A549 (cell line): ENCODE data around the gene S1PR1. TPM values are rescaled to one million over a fixed set of nuclear protein-coding genes. Genes with fewer than 3 reads are reported as not detected.

Experiments
- ATAC-seq, 2 experiments: fragments of 200-7000 bp in 1 of 2; fragments of >200 bp in 1 of 2; cut with Nextera tagmentation in 1 of 2; cut with Tn5 transposase in 1 of 2; 3 replicates each; pipeline versions ENCODE4 v1.8.0 to v1.9.1; 2018 to 2020; ENCODE audit warnings: mild to moderate bottlenecking in 1 of 2, moderate library complexity in 1 of 2
- CTCF ChIA-PET: fragments of 300-600 bp; sonication (Branson Sonifier 250); formaldehyde crosslinking; extraction: SDS; loops from one replicate; lab custom pipeline; 2021; ENCODE audit warnings: antibody characterized with exemption, inconsistent platforms; lab: Yijun Ruan, JAX
- POLR2A ChIA-PET: fragments of 350-600 bp; formaldehyde crosslinking; extraction: SDS; loops from one replicate; lab custom pipeline; 2021; ENCODE audit warnings: antibody characterized with exemption, inconsistent platforms; lab: Yijun Ruan, JAX
- DNase-seq, 2 experiments: peaks; one replicate each; pipeline versions ENCODE4 v3.0.0 to v3.0.0-alpha.2; 2011 to 2016; ENCODE audit warnings: low read depth in 1 of 2, low spot score in 1 of 2
- FAIRE-seq: peaks from 2 replicates; lab custom pipeline; 2011; peaks lifted over from hg19 to GRCh38; lab: Jason Lieb, UNC
- H3K27ac ChIP-seq, 2 experiments: fragments of >200 bp; sonication (Bioruptor Twin); formaldehyde crosslinking; 3 replicates each; pipeline ENCODE4 v1.5.1; 2016 to 2017
- H3K4me1 ChIP-seq: fragments of >200 bp; sonication (Bioruptor Twin); formaldehyde crosslinking; 3 replicates; pipeline ENCODE4 v1.6.1; 2016
- H3K4me2 ChIP-seq: fragments of >200 bp; sonication (Bioruptor Twin); formaldehyde crosslinking; 3 replicates; pipeline ENCODE4 v1.6.1; 2016
- H3K4me3 ChIP-seq: fragments of >200 bp; sonication (Bioruptor Twin); formaldehyde crosslinking; 3 replicates; pipeline ENCODE4 v1.5.1; 2016
- H3K9me3 ChIP-seq: fragments of >200 bp; sonication (Bioruptor Twin); formaldehyde crosslinking; 3 replicates; pipeline ENCODE4 v1.6.1; 2016
- BHLHE40 ChIP-seq: IDR thresholded peaks from 2 replicates; pipeline ENCODE4 v1.6.1; 2012; ENCODE audit warnings: low read depth, low read length, inconsistent platforms
- CHD2 ChIP-seq: fragments of 150-350 bp; IDR thresholded peaks from 2 replicates; pipeline ENCODE4 v1.6.1; 2014; ENCODE audit warnings: low read length; ENCODE audit not compliant: partially characterized antibody
- EP300 ChIP-seq, 2 experiments: fragments of >200 bp; sonication (Bioruptor Twin); formaldehyde crosslinking; IDR thresholded peaks; 2 replicates in 1 of 2; 3 replicates in 1 of 2; pipeline ENCODE4 v1.6.1; 2016 to 2017
- FOSL2 ChIP-seq, 2 experiments: fragments of 450-650 bp in 1 of 2; fragments of >200 bp in 1 of 2; sonication (Bioruptor Twin) in 1 of 2; formaldehyde crosslinking; IDR thresholded peaks; 2 replicates each; pipeline versions ENCODE4 v1.5.0 to v1.6.1; 2016 to 2020; ENCODE audit warnings: mild to moderate bottlenecking in 1 of 2, moderate library complexity in 1 of 2
- FOXS1 ChIP-seq: fragments of 250-450 bp; sonication (Bioruptor Pico); IDR thresholded peaks from 2 replicates; pipeline ENCODE4 v1.5.0; 2020; ENCODE audit warnings: mild to moderate bottlenecking, moderate library complexity
- HDAC2 ChIP-seq: fragments of 200-600 bp; sonication (generic); IDR thresholded peaks from 2 replicates; pipeline ENCODE4 v1.6.1; 2016
- HEYL ChIP-seq: fragments of 250-450 bp; sonication (Bioruptor Pico); IDR thresholded peaks from 2 replicates; pipeline ENCODE4 v1.8.0; 2021; ENCODE audit warnings: mild to moderate bottlenecking, moderate library complexity
- HOXA7 ChIP-seq: fragments of 250-450 bp; sonication (Bioruptor Pico); IDR thresholded peaks from 2 replicates; pipeline ENCODE4 v1.5.0; 2020; ENCODE audit warnings: mild to moderate bottlenecking, moderate library complexity
- HOXB5 ChIP-seq: fragments of 250-450 bp; sonication (Bioruptor Pico); IDR thresholded peaks from 2 replicates; pipeline ENCODE4 v1.5.0; 2020; ENCODE audit warnings: mild to moderate bottlenecking, moderate library complexity
- JUNB ChIP-seq: fragments of >200 bp; sonication (Bioruptor Twin); formaldehyde crosslinking; IDR thresholded peaks from 2 replicates; pipeline ENCODE4 v1.6.1; 2016
- KDM1A ChIP-seq: fragments of 200-600 bp; sonication (generic); IDR thresholded peaks from 2 replicates; pipeline ENCODE4 v1.6.1; 2016; ENCODE audit warnings: low read depth, mild to moderate bottlenecking
- KDM5A ChIP-seq: fragments of 200-600 bp; sonication (generic); IDR thresholded peaks from 2 replicates; pipeline ENCODE4 v1.6.1; 2016; ENCODE audit warnings: antibody characterized with exemption, mild to moderate bottlenecking
- MYC ChIP-seq: IDR thresholded peaks from 2 replicates; pipeline ENCODE4 v1.6.1; 2012; ENCODE audit warnings: mild to moderate bottlenecking, inconsistent platforms, low read length, improper control_type of control experiment, borderline replicate concordance
- NFE2L2 ChIP-seq: fragments of 150-350 bp; conservative IDR thresholded peaks from 2 replicates; pipeline ENCODE4 v1.6.1; 2014; ENCODE audit warnings: low read length
- NPAS2 ChIP-seq: fragments of 250-450 bp; sonication (Bioruptor Pico); IDR thresholded peaks from 2 replicates; pipeline ENCODE4 v1.8.0; 2022; ENCODE audit warnings: mild to moderate bottlenecking, moderate library complexity, borderline replicate concordance
- SMC3 ChIP-seq: fragments of >200 bp; sonication (Bioruptor Twin); formaldehyde crosslinking; IDR thresholded peaks from 3 replicates; pipeline ENCODE4 v1.6.1; 2018; ENCODE audit warnings: inconsistent platforms
- SREBF2 ChIP-seq: fragments of 450-650 bp; IDR thresholded peaks from 2 replicates; pipeline ENCODE4 v1.6.1; 2014; ENCODE audit warnings: mild to moderate bottlenecking, moderate library complexity
- TP53 ChIP-seq: fragments of 250-450 bp; sonication (Bioruptor Pico); IDR thresholded peaks from 2 replicates; pipeline ENCODE4 v1.5.0; 2021; ENCODE audit warnings: mild to moderate bottlenecking, moderate library complexity
- ZC3H11A ChIP-seq: fragments of 450-650 bp; IDR thresholded peaks from 2 replicates; pipeline ENCODE4 v1.6.1; 2014; ENCODE audit warnings: antibody characterized with exemption, mild to moderate bottlenecking
- ZNF302 ChIP-seq: fragments of 250-450 bp; sonication (Bioruptor Pico); IDR thresholded peaks from 2 replicates; pipeline ENCODE4 v1.9.0; 2021; ENCODE audit warnings: inconsistent platforms, mild to moderate bottlenecking, moderate library complexity
- ZSCAN20 ChIP-seq: fragments of 250-450 bp; sonication (Bioruptor Pico); IDR thresholded peaks from 2 replicates; pipeline ENCODE4 v1.8.0; 2022; ENCODE audit warnings: mild to moderate bottlenecking, moderate library complexity
- WGBS: methylation state at CpG from one replicate; pipeline ENCODE4 v1.1.6; 2017; ENCODE audit errors: missing lambda C conversion rate; 5-methylcytosine and 5-hydroxymethylcytosine counted together
- polyA plus RNA-seq, 4 experiments: library from polyadenylated mRNA; depleted of rRNA in 3 of 4; stranded (reverse); fragments of >200 nt; fragmentation: RNase III in 1 of 4; extraction: RNeasy Plus Mini Kit Qiagen cat#74134 plus additional on column Dnase treatment in 1 of 4; gene quantifications; 2 replicates in 3 of 4; 3 replicates in 1 of 4; pipeline ENCODE4 v1.2.3, GENCODE V29; 2011 to 2017
- TF ChIP-seq, protein P1 (sequence below): fragments of 450-650 bp; IDR thresholded peaks from 2 replicates; pipeline ENCODE4 v1.6.1; 2014; ENCODE audit warnings: antibody characterized with exemption
- TF ChIP-seq, protein P2 (sequence below): fragments of >200 bp; sonication (Bioruptor Twin); formaldehyde crosslinking; IDR thresholded peaks from 3 replicates; pipeline ENCODE4 v1.6.1; 2016
- TF ChIP-seq, protein P3 (sequence below): fragments of 150-350 bp; IDR thresholded peaks from 2 replicates; pipeline ENCODE4 v1.6.1; 2014; ENCODE audit warnings: low read depth, mild to moderate bottlenecking, low read length

Gene S1PR1
- polyA plus RNA-seq, 2 of the 4 experiments (the other 2 are of a cell fraction): 0.06 TPM; not detected in 1

DNA sequence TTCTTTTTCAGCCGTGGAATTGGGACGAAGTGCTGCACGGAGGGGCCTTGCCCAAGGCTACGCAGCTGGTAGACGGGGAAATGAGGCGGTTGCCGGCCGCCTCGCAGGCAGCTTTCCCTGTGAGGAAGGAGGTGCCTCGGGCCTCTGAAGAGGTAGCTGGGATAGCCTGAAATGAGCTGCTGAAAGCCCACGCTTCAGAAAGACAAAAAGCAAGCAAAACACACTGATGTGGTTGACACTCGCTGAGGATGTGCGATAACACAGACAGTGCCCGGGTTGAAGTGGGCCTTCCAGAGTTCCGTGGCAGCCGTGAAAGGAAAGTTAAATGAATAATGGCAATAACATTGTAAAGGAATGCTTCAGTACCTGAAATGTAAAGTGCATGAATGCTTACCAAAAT, 47.2 kb downstream of the S1PR1 start:
- Histone ChIP-seq H3K27ac (no peak overlapping the region), H3K9me3 (no peaks in the 10 kb centered on the region), H3K4me2 (no peak overlapping the region), H3K4me3 (no peak overlapping the region), H3K4me1 (no peaks in the 10 kb centered on the region)
- no peak for DNase-seq
- ChIA-PET POLR2A (no interaction called here), CTCF (no interaction called here)
- TF ChIP-seq, protein P1, sequence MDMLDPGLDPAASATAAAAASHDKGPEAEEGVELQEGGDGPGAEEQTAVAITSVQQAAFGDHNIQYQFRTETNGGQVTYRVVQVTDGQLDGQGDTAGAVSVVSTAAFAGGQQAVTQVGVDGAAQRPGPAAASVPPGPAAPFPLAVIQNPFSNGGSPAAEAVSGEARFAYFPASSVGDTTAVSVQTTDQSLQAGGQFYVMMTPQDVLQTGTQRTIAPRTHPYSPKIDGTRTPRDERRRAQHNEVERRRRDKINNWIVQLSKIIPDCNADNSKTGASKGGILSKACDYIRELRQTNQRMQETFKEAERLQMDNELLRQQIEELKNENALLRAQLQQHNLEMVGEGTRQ: no peak
- no peak for TF ChIP-seq SREBF2
- TF ChIP-seq CHD2: no peak
- no peak for TF ChIP-seq ZC3H11A
- TF ChIP-seq ZSCAN20 (CRISPR knock-in tag): no peak
- TF ChIP-seq MYC: no peak
- no peak for TF ChIP-seq JUNB
- TF ChIP-seq, protein P2, sequence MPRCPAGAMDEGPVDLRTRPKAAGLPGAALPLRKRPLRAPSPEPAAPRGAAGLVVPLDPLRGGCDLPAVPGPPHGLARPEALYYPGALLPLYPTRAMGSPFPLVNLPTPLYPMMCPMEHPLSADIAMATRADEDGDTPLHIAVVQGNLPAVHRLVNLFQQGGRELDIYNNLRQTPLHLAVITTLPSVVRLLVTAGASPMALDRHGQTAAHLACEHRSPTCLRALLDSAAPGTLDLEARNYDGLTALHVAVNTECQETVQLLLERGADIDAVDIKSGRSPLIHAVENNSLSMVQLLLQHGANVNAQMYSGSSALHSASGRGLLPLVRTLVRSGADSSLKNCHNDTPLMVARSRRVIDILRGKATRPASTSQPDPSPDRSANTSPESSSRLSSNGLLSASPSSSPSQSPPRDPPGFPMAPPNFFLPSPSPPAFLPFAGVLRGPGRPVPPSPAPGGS: no peak
- no peak for ATAC-seq
- 70% methylated on average over 16 of the region's 16 CpGs for WGBS
- no peak for FAIRE-seq

DNA sequence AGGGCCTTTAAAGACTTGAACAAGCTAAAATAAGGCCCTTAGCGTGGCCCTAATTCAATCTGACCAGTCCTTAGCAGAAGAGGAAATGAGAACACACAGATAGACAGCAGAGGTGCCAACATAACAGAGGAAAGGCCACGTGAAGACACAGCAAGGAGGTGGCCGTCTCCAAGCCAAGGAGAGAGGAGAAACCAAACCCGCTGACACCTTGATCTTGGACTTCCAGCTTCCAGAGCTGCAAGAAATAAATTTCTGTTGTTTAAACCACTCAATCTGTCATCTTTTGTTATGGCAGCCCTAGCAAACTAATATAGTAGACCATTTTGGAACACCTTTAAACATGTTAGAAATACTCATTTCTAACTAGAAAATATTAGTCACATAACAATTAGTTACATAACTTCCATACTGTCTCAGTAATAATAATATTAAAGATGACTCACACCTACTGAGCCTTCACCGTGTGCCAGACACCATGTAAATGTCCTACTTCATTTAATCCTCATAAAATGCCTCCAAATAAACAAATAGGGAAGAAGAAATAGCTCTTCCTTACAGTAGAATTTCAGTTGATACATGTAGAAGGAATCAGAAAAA, 47.9 kb downstream of the S1PR1 start:
- H3K9me3 ChIP-seq: no peaks in the 10 kb centered on the region
- ATAC-seq: no peak
- H3K27ac ChIP-seq: no peak overlapping the region
- ChIA-PET CTCF (no interaction called here), POLR2A (no interaction called here)
- H3K4me1 ChIP-seq: no peaks in the 10 kb centered on the region
- H3K4me3 ChIP-seq: no peak overlapping the region
- H3K4me2 ChIP-seq: no peak overlapping the region
- WGBS: 45% methylated on average over 5 of the region's 5 CpGs
- FAIRE-seq: no peak
- DNase-seq: no peak
- TF ChIP-seq NFE2L2: no peak
- no peak for TF ChIP-seq KDM1A
- TF ChIP-seq BHLHE40: no peak
- TF ChIP-seq TP53 (CRISPR knock-in tag): no peak
- no peak for TF ChIP-seq HOXB5 (CRISPR knock-in tag)
- no peak for TF ChIP-seq HDAC2
- no peak for TF ChIP-seq FOSL2 (IDR thresholded peaks at IDR 0.05)
- TF ChIP-seq FOSL2 (CRISPR knock-in tag; IDR thresholded peaks at IDR 0.05): no peak
- TF ChIP-seq SMC3: no peak
- TF ChIP-seq NPAS2: no peak
- no peak for TF ChIP-seq HOXA7 (CRISPR knock-in tag)
- TF ChIP-seq FOXS1 (CRISPR knock-in tag): no peak
- no peak for TF ChIP-seq ZC3H11A
- TF ChIP-seq, protein P3, sequence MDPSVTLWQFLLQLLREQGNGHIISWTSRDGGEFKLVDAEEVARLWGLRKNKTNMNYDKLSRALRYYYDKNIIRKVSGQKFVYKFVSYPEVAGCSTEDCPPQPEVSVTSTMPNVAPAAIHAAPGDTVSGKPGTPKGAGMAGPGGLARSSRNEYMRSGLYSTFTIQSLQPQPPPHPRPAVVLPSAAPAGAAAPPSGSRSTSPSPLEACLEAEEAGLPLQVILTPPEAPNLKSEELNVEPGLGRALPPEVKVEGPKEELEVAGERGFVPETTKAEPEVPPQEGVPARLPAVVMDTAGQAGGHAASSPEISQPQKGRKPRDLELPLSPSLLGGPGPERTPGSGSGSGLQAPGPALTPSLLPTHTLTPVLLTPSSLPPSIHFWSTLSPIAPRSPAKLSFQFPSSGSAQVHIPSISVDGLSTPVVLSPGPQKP: no peak
- TF ChIP-seq KDM5A: no peak
- no peak for TF ChIP-seq EP300 (IDR thresholded peaks at IDR 0.05)
- no peak for TF ChIP-seq HEYL (CRISPR knock-in tag)
- TF ChIP-seq, protein P1: no peak
- TF ChIP-seq ZNF302 (CRISPR knock-in tag): no peak
- TF ChIP-seq, all 56 proteins: peak for 0
